K562 (cell line): Measurements from ENCODE around the gene CHMP2A. TPM values are rescaled to one million over a fixed set of nuclear protein-coding genes. Genes with fewer than 3 reads are reported as not detected.
A peak's percentile ranks its signal among the peaks of the same experiment; 100 is the strongest.

Experiments
- ARNT ChIP-seq, 2 experiments: fragments of 450-650 bp; IDR thresholded peaks; 2 replicates each; pipeline ENCODE4 v1.6.1; 2016; ENCODE audit warnings: mild to moderate bottlenecking in 1 of 2
- CBFA2T3 ChIP-seq: fragments of 450-650 bp; IDR thresholded peaks from 2 replicates; pipeline ENCODE4 v1.6.1; 2017
- CBX5 ChIP-seq: IDR thresholded peaks from 2 replicates; pipeline ENCODE4 v1.6.1; 2014; ENCODE audit warnings: low read depth, borderline replicate concordance
- CEBPB ChIP-seq: fragments of 450-650 bp; IDR thresholded peaks from 2 replicates; pipeline ENCODE4 v1.6.1; 2016; ENCODE audit warnings: missing genetic modification characterization, missing compliant biosample characterization
- CREB5 ChIP-seq: fragments of 250-450 bp; sonication (Bioruptor Pico); IDR thresholded peaks from 2 replicates; pipeline ENCODE4 v1.5.0; 2020; ENCODE audit warnings: mild to moderate bottlenecking
- EP400 ChIP-seq: fragments of 450-650 bp; IDR thresholded peaks from 2 replicates; pipeline ENCODE4 v1.6.1; 2017; ENCODE audit warnings: antibody characterized with exemption, mild to moderate bottlenecking, moderate library complexity
- IFI16 ChIP-seq: fragments of 250-450 bp; sonication (Bioruptor Pico); IDR thresholded peaks from 2 replicates; pipeline ENCODE4 v2.1.2; 2022; ENCODE audit warnings: mild to moderate bottlenecking, inconsistent platforms
- MECOM ChIP-seq: fragments of 250-450 bp; sonication (Bioruptor Pico); IDR thresholded peaks from 2 replicates; pipeline ENCODE4 v1.8.0; 2022; ENCODE audit warnings: inconsistent platforms
- MIER1 ChIP-seq: fragments of 450-650 bp; IDR thresholded peaks from 2 replicates; pipeline ENCODE4 v1.6.1; 2016; ENCODE audit warnings: antibody characterized with exemption, mild to moderate bottlenecking, low read depth
- MYBL2 ChIP-seq, 2 experiments: fragments of 450-650 bp in 1 of 2; sonication (generic) in 1 of 2; formaldehyde crosslinking in 1 of 2; IDR thresholded peaks; 2 replicates each; pipeline versions ENCODE4 v1.6.1 to v1.8.1; 2017 to 2022; ENCODE audit warnings: borderline replicate concordance in 1 of 2, inconsistent platforms in 1 of 2, low read depth in 1 of 2, mild to moderate bottlenecking in 1 of 2, missing genetic modification reagents in 1 of 2, moderate library complexity in 1 of 2
- NEUROD1 ChIP-seq: fragments of 150-350 bp; IDR thresholded peaks from 2 replicates; pipeline ENCODE4 v1.6.1; 2014; ENCODE audit warnings: borderline replicate concordance, low read length, low read depth; ENCODE audit not compliant: partially characterized antibody
- NR3C1 ChIP-seq: sonication (generic); formaldehyde crosslinking; IDR thresholded peaks from 2 replicates; pipeline ENCODE4 v1.8.1; 2022; ENCODE audit warnings: missing genetic modification reagents
- PHB2 ChIP-seq: fragments of 450-650 bp; IDR thresholded peaks from 2 replicates; pipeline ENCODE4 v1.6.1; 2017; ENCODE audit warnings: low read depth
- PRPF4 ChIP-seq: fragments of 200-400 bp; formaldehyde crosslinking; IDR thresholded peaks from one replicate; pipeline ENCODE4 v1.6.1; 2017; ENCODE audit warnings: low read length, low read depth, mild to moderate bottlenecking; ENCODE audit not compliant: insufficient read depth, poor library complexity, severe bottlenecking
- STAT5A ChIP-seq: IDR thresholded peaks from 2 replicates; pipeline ENCODE4 v1.6.1; 2012; ENCODE audit warnings: low read length, inconsistent platforms, borderline replicate concordance
- TEAD1 ChIP-seq, 2 experiments: fragments of 450-650 bp in 1 of 2; sonication (generic) in 1 of 2; formaldehyde crosslinking; IDR thresholded peaks; 2 replicates each; pipeline versions ENCODE4 v1.4.0 to v1.8.0; 2020 to 2022; ENCODE audit warnings: mild to moderate bottlenecking in 2 of 2, missing genetic modification reagents in 1 of 2
- ZEB2 ChIP-seq: fragments of 450-650 bp; IDR thresholded peaks from 2 replicates; pipeline ENCODE4 v1.6.1; 2016
- ZNF12 ChIP-seq: sonication (generic); formaldehyde crosslinking; IDR thresholded peaks from 2 replicates; pipeline ENCODE4 v1.4.0; 2020; ENCODE audit warnings: mild to moderate bottlenecking, missing genetic modification reagents
- ZNF121 ChIP-seq: sonication (generic); formaldehyde crosslinking; conservative IDR thresholded peaks from 2 replicates; pipeline ENCODE4 v1.8.0; 2022; ENCODE audit warnings: missing genetic modification reagents
- ZNF561 ChIP-seq: fragments of 450-650 bp; formaldehyde crosslinking; conservative IDR thresholded peaks from 2 replicates; pipeline ENCODE4 v1.4.0; 2020; ENCODE audit warnings: mild to moderate bottlenecking, moderate library complexity
- ZNF655 ChIP-seq: fragments of 250-450 bp; sonication (Bioruptor Pico); IDR thresholded peaks from 2 replicates; pipeline ENCODE4 v1.5.0; 2021
- ZNF76 ChIP-seq: fragments of 250-450 bp; sonication (Bioruptor Pico); IDR thresholded peaks from 2 replicates; pipeline ENCODE4 v1.4.0; 2020; ENCODE audit warnings: mild to moderate bottlenecking, moderate library complexity, borderline replicate concordance
- ZNF77 ChIP-seq: fragments of 250-450 bp; sonication (Bioruptor Pico); IDR thresholded peaks from 2 replicates; pipeline ENCODE4 v1.5.0; 2020
- polyA plus RNA-seq, 8 experiments: library from polyadenylated mRNA; depleted of rRNA in 4 of 8; stranded (reverse) in 5 of 8; unstranded in 3 of 8; fragments of >200 nt; fragmentation: Nextera tagmentation in 2 of 8; fragmentation: Illumina TruSeq in 1 of 8; extraction: Ambion mirVana in 2 of 8; extraction: Trizol in 1 of 8; gene quantifications; 2 replicates each; pipeline versions ENCODE4 v1.2.1 to v1.2.3, GENCODE V29; 2011 to 2014; ENCODE audit warnings: inconsistent platforms in 1 of 8, missing spikeins in 1 of 8
- total RNA-seq, 7 experiments: library from RNA; depleted of rRNA in 6 of 7; stranded (reverse); fragments of >200 nt in 6 of 7; fragmentation: Illumina TruSeq in 2 of 7; extraction: Trizol in 2 of 7; gene quantifications; 2 replicates each; pipeline versions ENCODE4 v1.2.1 to v1.2.3, GENCODE V29; 2011 to 2021; ENCODE audit warnings: low replicate concordance in 1 of 7
- TF ChIP-seq, protein P1 (sequence below), 2 experiments: IDR thresholded peaks; 2 replicates each; pipeline ENCODE4 v1.6.1; 2012; ENCODE audit warnings: improper control_type of control experiment in 2 of 2, low read depth in 2 of 2, low read length in 2 of 2, borderline replicate concordance in 1 of 2

Gene CHMP2A
- total and polyA plus RNA-seq, 9 of the 15 experiments (the other 6 are each of a cell fraction or from before 2014, with no cell fraction given), result 57.6 to 159 (median 87.2) TPM

- TF ChIP-seq, protein P1, sequence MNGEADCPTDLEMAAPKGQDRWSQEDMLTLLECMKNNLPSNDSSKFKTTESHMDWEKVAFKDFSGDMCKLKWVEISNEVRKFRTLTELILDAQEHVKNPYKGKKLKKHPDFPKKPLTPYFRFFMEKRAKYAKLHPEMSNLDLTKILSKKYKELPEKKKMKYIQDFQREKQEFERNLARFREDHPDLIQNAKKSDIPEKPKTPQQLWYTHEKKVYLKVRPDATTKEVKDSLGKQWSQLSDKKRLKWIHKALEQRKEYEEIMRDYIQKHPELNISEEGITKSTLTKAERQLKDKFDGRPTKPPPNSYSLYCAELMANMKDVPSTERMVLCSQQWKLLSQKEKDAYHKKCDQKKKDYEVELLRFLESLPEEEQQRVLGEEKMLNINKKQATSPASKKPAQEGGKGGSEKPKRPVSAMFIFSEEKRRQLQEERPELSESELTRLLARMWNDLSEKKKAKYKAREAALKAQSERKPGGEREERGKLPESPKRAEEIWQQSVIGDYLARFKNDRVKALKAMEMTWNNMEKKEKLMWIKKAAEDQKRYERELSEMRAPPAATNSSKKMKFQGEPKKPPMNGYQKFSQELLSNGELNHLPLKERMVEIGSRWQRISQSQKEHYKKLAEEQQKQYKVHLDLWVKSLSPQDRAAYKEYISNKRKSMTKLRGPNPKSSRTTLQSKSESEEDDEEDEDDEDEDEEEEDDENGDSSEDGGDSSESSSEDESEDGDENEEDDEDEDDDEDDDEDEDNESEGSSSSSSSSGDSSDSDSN (IDR thresholded peaks at IDR 0.05; ENCODE audit: borderline replicate concordance in 1 of 2, low read depth in 2 of 2, low read length in 2 of 2), result peak in 1 of 2 experiments; percentile 55; a peak in 1 of 4 replicates
- TF ChIP-seq CEBPB (tag) (no peak), TEAD1 (CRISPR knock-in tag; IDR thresholded peaks at IDR 0.05) (0 out of 4 replicates have a peak, but pooled peaks of 1 of the 2 experiments have one; percentile 19), ZNF76 (CRISPR knock-in tag) (peak; percentile 74; the same call in 1 of the 2 replicates), STAT5A (no peak), PHB2 (no peak), ARNT (IDR thresholded peaks at IDR 0.05) (no peak), CBX5 (no peak), MECOM (no peak), NEUROD1 (peak; percentile 13), ZNF121 (no peak), ZNF12 (CRISPR knock-in tag) (0 out of 2 replicates have a peak, but pooled peaks have one; percentile 27), CREB5 (no peak), MIER1 (0 out of 2 replicates have a peak, but pooled peaks have one; percentile 24), CBFA2T3 (peak; percentile 37; the same call in 1 of the 2 replicates), ZNF77 (CRISPR knock-in tag) (no peak), NR3C1 (CRISPR knock-in tag) (no peak), ZNF561 (CRISPR knock-in tag) (no peak), ZNF655 (CRISPR knock-in tag) (no peak), ZEB2 (no peak), IFI16 (no peak), EP400 (peak; percentile 68), MYBL2 (IDR thresholded peaks at IDR 0.05; ENCODE audit: low read depth) (no peak), MYBL2 (CRISPR knock-in tag; IDR thresholded peaks at IDR 0.05; ENCODE audit: borderline replicate concordance) (no peak), PRPF4 (no peak)
Measured at GRCh38 chr19:58581227-58582141, 26.6 kb upstream of the CHMP2A start (continued).
